Endodermal cell (in vitro differentiated cells): ENCODE results near the gene AIP. TPM values are rescaled to one million over a fixed set of nuclear protein-coding genes. Genes with fewer than 3 reads are reported as not detected.

Source experiments
- DNase-seq: peaks from one replicate; pipeline ENCODE4 v3.0.0-alpha.2; 2017
- H3K27ac ChIP-seq: 2 replicates; pipeline ENCODE4 v1.5.1; 2013; ENCODE audit warnings: mild to moderate bottlenecking, low read depth, low read length, moderate library complexity
- H3K27me3 ChIP-seq: 2 replicates; pipeline ENCODE4 v1.6.1; 2013; ENCODE audit warnings: mild to moderate bottlenecking, low read length, moderate library complexity; ENCODE audit not compliant: insufficient read depth, control insufficient read depth, poor library complexity, severe bottlenecking
- H3K36me3 ChIP-seq: 2 replicates; pipeline ENCODE4 v1.7.0; 2013; ENCODE audit warnings: mild to moderate bottlenecking, low read length, moderate library complexity; ENCODE audit not compliant: control insufficient read depth, insufficient read depth
- H3K4me1 ChIP-seq: one replicate; pipeline ENCODE4 v1.7.0; 2013; ENCODE audit warnings: low read length; ENCODE audit not compliant: control insufficient read depth, insufficient read depth
- H3K4me3 ChIP-seq: 2 replicates; pipeline ENCODE4 v1.5.1; 2013; ENCODE audit warnings: mild to moderate bottlenecking, low read length, moderate library complexity
- H3K9ac ChIP-seq: 2 replicates; pipeline ENCODE4 v1.6.1; 2013; ENCODE audit warnings: mild to moderate bottlenecking, low read length, moderate library complexity; ENCODE audit not compliant: poor library complexity, severe bottlenecking; ENCODE audit errors: extremely low read depth
- H3K9me3 ChIP-seq: 2 replicates; pipeline ENCODE4 v1.6.1; 2013; ENCODE audit warnings: mild to moderate bottlenecking, low read length, moderate library complexity; ENCODE audit not compliant: control insufficient read depth
- H3K27ac Mint-ChIP-seq: 2 replicates; pipeline ENCODE4 v1.8.0; 2020; ENCODE audit warnings: mixed read lengths
- H3K27me3 Mint-ChIP-seq: 2 replicates; pipeline ENCODE4 v1.8.0; 2021; ENCODE audit warnings: mild to moderate bottlenecking, mixed read lengths; ENCODE audit not compliant: insufficient read depth
- H3K36me3 Mint-ChIP-seq: 2 replicates; pipeline ENCODE4 v1.8.0; 2020; ENCODE audit warnings: low read depth, mixed read lengths
- H3K4me1 Mint-ChIP-seq: 2 replicates; pipeline ENCODE4 v1.8.0; 2020; ENCODE audit warnings: mixed read lengths
- H3K4me3 Mint-ChIP-seq: 2 replicates; pipeline ENCODE4 v1.8.0; 2020; ENCODE audit warnings: mild to moderate bottlenecking, moderate library complexity, mixed read lengths
- H3K9me3 Mint-ChIP-seq: 2 replicates; pipeline ENCODE4 v1.8.0; 2020; ENCODE audit warnings: mild to moderate bottlenecking, mixed read lengths
- WGBS, 2 experiments: methylation state at CpG; one replicate each; pipeline versions ENCODE4 v1.1.5 to v1.1.7; 2013; ENCODE audit warnings: missing lambda C conversion rate in 2 of 2, mixed read lengths in 1 of 2; ENCODE audit not compliant: insufficient coverage in 1 of 2, insufficient read length in 1 of 2; 5-methylcytosine and 5-hydroxymethylcytosine counted together
- total RNA-seq, 2 donors: library from RNA; stranded (reverse); fragmentation: NEBNext Ultra II Directional in 1 of 2; extraction: Animal tissue kit (Norgen Biotek cat#: 25700) in 1 of 2; gene quantifications; 2 replicates in 1 of 2; 3 replicates in 1 of 2; pipeline ENCODE4 v1.2.1, GENCODE V29; 2021
- TF ChIP-seq, protein P1 (sequence below): fragments of 200-600 bp; sonication (generic); conservative IDR thresholded peaks from 2 replicates; pipeline ENCODE4 v1.5.0; 2021; ENCODE audit warnings: antibody characterized with exemption, mild to moderate bottlenecking

AIP gene
- total RNA-seq, 2 donors from 2014 or later, result 27.6 to 33.8 TPM

DNA sequence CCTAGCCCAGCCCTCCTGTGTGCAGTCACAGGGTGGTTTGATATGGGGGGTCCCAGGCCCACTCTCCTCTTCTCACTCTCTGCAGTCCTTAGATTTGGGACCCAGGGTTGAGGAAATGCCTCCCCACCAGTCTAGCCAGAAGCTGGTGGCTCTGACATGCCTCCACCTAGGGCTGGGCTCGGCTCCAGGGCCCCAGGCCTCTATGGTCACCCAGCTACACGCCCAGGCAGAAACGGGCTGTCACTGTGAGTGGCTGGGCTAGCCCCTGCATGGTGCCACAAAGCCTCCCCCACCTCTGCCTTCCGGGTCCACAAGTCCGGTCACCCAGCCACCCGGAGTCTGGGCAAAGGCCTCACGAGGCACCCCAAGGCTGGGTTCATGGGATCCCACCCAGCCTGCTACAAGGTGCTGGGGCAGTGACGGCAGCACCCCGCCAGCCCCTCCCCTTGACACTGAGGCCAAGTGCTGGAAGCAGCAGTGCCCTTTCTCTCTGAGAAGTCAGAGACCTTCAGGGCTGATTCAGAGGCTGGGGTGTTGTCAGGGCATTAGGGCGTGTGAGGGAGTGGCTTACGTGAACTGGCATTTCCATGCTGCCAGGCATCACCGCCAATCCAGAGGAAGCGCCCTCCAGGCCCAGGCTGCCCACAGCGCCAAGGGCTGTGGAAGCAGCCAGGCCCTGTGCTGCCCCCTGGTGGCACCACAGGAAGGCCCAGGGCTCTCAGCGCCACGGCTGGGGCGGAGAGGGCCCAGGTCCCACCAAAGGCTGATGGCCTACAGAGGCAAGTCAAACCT is 23.0 kb downstream of the AIP start:
- TF ChIP-seq, protein P1, sequence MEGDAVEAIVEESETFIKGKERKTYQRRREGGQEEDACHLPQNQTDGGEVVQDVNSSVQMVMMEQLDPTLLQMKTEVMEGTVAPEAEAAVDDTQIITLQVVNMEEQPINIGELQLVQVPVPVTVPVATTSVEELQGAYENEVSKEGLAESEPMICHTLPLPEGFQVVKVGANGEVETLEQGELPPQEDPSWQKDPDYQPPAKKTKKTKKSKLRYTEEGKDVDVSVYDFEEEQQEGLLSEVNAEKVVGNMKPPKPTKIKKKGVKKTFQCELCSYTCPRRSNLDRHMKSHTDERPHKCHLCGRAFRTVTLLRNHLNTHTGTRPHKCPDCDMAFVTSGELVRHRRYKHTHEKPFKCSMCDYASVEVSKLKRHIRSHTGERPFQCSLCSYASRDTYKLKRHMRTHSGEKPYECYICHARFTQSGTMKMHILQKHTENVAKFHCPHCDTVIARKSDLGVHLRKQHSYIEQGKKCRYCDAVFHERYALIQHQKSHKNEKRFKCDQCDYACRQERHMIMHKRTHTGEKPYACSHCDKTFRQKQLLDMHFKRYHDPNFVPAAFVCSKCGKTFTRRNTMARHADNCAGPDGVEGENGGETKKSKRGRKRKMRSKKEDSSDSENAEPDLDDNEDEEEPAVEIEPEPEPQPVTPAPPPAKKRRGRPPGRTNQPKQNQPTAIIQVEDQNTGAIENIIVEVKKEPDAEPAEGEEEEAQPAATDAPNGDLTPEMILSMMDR, result peak; percentile 99
- H3K4me1 Mint-ChIP-seq, result peaks cover 23% of the 10 kb centered on the region
- H3K4me3 Mint-ChIP-seq, result peak overlapping the region; percentile 85
- H3K27me3 Mint-ChIP-seq, result peaks cover 12% of the 10 kb centered on the region
- H3K9me3 Mint-ChIP-seq, result no peaks in the 10 kb centered on the region
- peaks cover 8% of the 10 kb centered on the region for H3K27me3 ChIP-seq
- H3K27ac ChIP-seq, result peak overlapping the region; percentile 70
- H3K36me3 Mint-ChIP-seq, result peaks cover 21% of the 10 kb centered on the region
- DNase-seq, result peak; percentile 96
- H3K4me3 ChIP-seq, result peak overlapping the region; percentile 88
- WGBS, 2 experiments, result 52 to 64% methylated on average over 11 to 17 of the region's 17 CpGs
- no peaks in the 10 kb centered on the region for H3K9me3 ChIP-seq
- peaks cover 12% of the 10 kb centered on the region for H3K4me1 ChIP-seq
- peak overlapping the region; percentile 34 for H3K9ac ChIP-seq
- peaks cover 31% of the 10 kb centered on the region for H3K36me3 ChIP-seq
- peak overlapping the region; percentile 91 for H3K27ac Mint-ChIP-seq

DNA sequence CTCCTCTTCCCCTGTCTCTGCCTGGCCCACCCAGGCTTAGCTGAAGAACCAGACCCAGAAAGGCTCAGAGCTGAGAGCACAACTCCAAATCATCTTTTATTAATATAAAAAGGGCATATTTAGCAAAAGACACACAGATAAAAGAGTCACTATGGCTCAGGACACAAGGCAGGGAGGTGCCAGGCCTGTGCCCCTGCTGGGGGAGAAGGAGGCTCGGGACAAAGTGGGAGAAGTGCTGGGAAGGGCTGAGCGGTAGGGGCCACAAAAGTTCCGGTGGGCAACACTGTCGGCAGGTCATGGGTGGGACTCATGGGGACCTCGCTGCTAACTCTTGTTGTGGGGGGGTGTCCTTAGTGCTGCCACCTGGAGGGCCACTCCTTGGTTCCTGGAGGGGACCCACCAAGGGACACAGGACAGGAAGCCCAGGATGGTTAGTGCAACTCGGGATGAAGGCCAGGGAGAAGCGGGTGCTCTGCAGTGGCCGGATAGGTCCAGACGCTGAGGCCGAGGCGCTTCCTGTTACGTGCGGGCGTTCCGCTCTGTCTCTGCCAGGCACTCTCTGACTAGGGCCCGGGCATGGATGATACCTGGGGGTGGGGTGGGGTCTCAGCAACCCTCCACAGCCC is 23.7 kb downstream of the AIP start:
- Histone ChIP-seq H3K9me3 (no peaks in the 10 kb centered on the region), H3K9ac (no peak overlapping the region), H3K27me3 (peaks cover 14% of the 10 kb centered on the region), H3K4me1 (peaks cover 12% of the 10 kb centered on the region), H3K36me3 (peaks cover 24% of the 10 kb centered on the region), H3K4me3 (peak overlapping the region; percentile 87), H3K27ac (no peak overlapping the region)
- WGBS, 2 experiments, result 92 to 100% methylated on average over 1 to 16 of the region's 16 CpGs
- DNase-seq, result no peak
- Mint-ChIP-seq H3K36me3 (peaks cover 13% of the 10 kb centered on the region), H3K4me3 (peak overlapping the region; percentile 85), H3K27ac (peak overlapping the region; percentile 91), H3K27me3 (peaks cover 18% of the 10 kb centered on the region), H3K4me1 (peaks cover 23% of the 10 kb centered on the region), H3K9me3 (no peaks in the 10 kb centered on the region)
- TF ChIP-seq, protein P1, result peak; percentile 27

DNA sequence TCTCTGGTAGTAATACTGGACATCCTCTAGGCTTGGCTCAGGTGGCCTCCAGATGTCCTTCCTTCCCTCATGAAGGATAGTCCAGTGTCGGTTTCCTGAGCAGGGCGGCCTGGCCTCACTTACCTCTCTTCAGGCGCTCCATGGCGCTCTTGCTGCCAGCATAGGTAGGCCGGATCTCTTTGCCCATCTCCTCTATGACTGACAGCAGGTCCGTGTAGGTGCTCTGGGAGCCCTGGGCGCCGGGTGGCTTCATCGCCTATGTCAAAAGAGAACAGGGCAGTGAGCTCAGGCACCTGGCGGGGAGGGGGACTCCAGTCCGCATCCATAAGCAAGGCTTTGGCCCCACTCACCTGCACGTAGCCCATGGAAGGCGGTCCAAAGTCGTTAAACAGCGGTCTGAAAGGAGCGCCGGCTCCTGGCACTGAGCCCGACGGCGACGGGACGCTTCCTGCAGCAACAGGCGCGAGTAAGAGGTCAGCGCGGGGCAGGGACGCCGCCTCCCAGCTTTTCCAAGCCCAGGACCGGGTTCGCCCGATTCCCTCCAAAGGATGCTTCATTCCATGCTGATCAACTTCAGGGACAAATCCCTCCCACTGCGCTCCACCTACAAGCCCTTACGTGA is 24.5 kb downstream of the AIP start:
- peak overlapping the region; percentile 89 for H3K27ac Mint-ChIP-seq
- Histone ChIP-seq H3K27ac (peak overlapping the region; percentile 68), H3K27me3 (peaks cover 17% of the 10 kb centered on the region), H3K9ac (peak overlapping the region; percentile 32), H3K4me1 (peaks cover 12% of the 10 kb centered on the region), H3K36me3 (peaks cover 16% of the 10 kb centered on the region), H3K9me3 (no peaks in the 10 kb centered on the region), H3K4me3 (peak overlapping the region; percentile 87)
- H3K4me3 Mint-ChIP-seq, result peak overlapping the region; percentile 85
- TF ChIP-seq, protein P1, result no peak
- H3K36me3 Mint-ChIP-seq, result peaks cover 11% of the 10 kb centered on the region
- no peaks in the 10 kb centered on the region for H3K9me3 Mint-ChIP-seq
- H3K4me1 Mint-ChIP-seq, result peaks cover 23% of the 10 kb centered on the region
- H3K27me3 Mint-ChIP-seq, result peaks cover 22% of the 10 kb centered on the region
- DNase-seq, result no peak
- 26 to 32% methylated on average over 30 to 33 of the region's 33 CpGs for WGBS, 2 experiments
